ENCODE results near the gene RPL31.
A peak's percentile ranks its signal among the peaks of the same experiment; 100 is the strongest.

RPL31 gene

GRCh38 chr2:100975521-100975785, 26.6 kb upstream of the RPL31 start:
- Mint-ChIP-seq H3K27me3 (ENCODE audit: low read depth, poor library complexity) (peaks cover 18% of the 10 kb centered on the region), H3K36me3 (ENCODE audit: low read depth) (no peaks in the 10 kb centered on the region), H3K4me1 (peaks cover 29% of the 10 kb centered on the region), H3K27ac (no peak overlapping the region), H3K9me3 (no peaks in the 10 kb centered on the region), H3K4me3 (no peak overlapping the region)
- TF ChIP-seq CTCF (IDR thresholded peaks at IDR 0.05): no peak
- no peak for DNase-seq

- no peaks in the 10 kb centered on the region for H3K9me3 Mint-ChIP-seq
- no peaks in the 10 kb centered on the region for H3K36me3 Mint-ChIP-seq (ENCODE audit: low read depth)
- peaks cover 35% of the 10 kb centered on the region for H3K4me1 Mint-ChIP-seq
- H3K27ac Mint-ChIP-seq: no peak overlapping the region
- no peak for DNase-seq
- peaks cover 18% of the 10 kb centered on the region for H3K27me3 Mint-ChIP-seq (ENCODE audit: low read depth, poor library complexity)
- no peak overlapping the region for H3K4me3 Mint-ChIP-seq
- no peak for TF ChIP-seq CTCF (IDR thresholded peaks at IDR 0.05)
These were observed 26.0 kb upstream of the RPL31 start for GRCh38 chr2:100976061-100976460.

GRCh38 chr2:100976645-100977391, 25.3 kb upstream of the RPL31 start:
- Mint-ChIP-seq H3K4me3 (no peak overlapping the region), H3K27me3 (ENCODE audit: low read depth, poor library complexity) (peaks cover 18% of the 10 kb centered on the region), H3K4me1 (peaks cover 42% of the 10 kb centered on the region), H3K9me3 (no peaks in the 10 kb centered on the region), H3K27ac (peak overlapping the region; percentile 36), H3K36me3 (ENCODE audit: low read depth) (no peaks in the 10 kb centered on the region)
- no peak for DNase-seq
- no peak for TF ChIP-seq CTCF (IDR thresholded peaks at IDR 0.05)

- no peak for TF ChIP-seq CTCF (IDR thresholded peaks at IDR 0.05)
- H3K4me1 Mint-ChIP-seq: peaks cover 49% of the 10 kb centered on the region
- no peaks in the 10 kb centered on the region for H3K9me3 Mint-ChIP-seq
- peaks cover 14% of the 10 kb centered on the region for H3K27me3 Mint-ChIP-seq (ENCODE audit: low read depth, poor library complexity)
- no peaks in the 10 kb centered on the region for H3K36me3 Mint-ChIP-seq (ENCODE audit: low read depth)
- H3K27ac Mint-ChIP-seq: no peak overlapping the region
- no peak for DNase-seq
- no peak overlapping the region for H3K4me3 Mint-ChIP-seq
These were observed 24.6 kb upstream of the RPL31 start for GRCh38 chr2:100977511-100977910.

- H3K27me3 Mint-ChIP-seq (ENCODE audit: low read depth, poor library complexity): peaks cover 14% of the 10 kb centered on the region
- H3K9me3 Mint-ChIP-seq: no peaks in the 10 kb centered on the region
- H3K4me1 Mint-ChIP-seq: peaks cover 52% of the 10 kb centered on the region
- no peaks in the 10 kb centered on the region for H3K36me3 Mint-ChIP-seq (ENCODE audit: low read depth)
- H3K27ac Mint-ChIP-seq: peak overlapping the region; percentile 88
- H3K4me3 Mint-ChIP-seq: no peak overlapping the region
- no peak for DNase-seq
- no peak for TF ChIP-seq CTCF (IDR thresholded peaks at IDR 0.05)
These were observed 23.4 kb upstream of the RPL31 start for GRCh38 chr2:100978582-100979191.

GRCh38 chr2:100980046-100980445, 22.0 kb upstream of the RPL31 start:
- Mint-ChIP-seq H3K36me3 (ENCODE audit: low read depth) (no peaks in the 10 kb centered on the region), H3K27ac (no peak overlapping the region), H3K4me3 (no peak overlapping the region), H3K4me1 (peaks cover 52% of the 10 kb centered on the region), H3K27me3 (ENCODE audit: low read depth, poor library complexity) (peaks cover 8% of the 10 kb centered on the region), H3K9me3 (no peaks in the 10 kb centered on the region)
- no peak for DNase-seq
- no peak for TF ChIP-seq CTCF (IDR thresholded peaks at IDR 0.05)
